KG1 (cell line): ENCODE data around the gene MYF6.

Experiments used
- DNase-seq: peaks from one replicate; lab custom pipeline; 2025; lab: John Stamatoyannopoulos, UW

The MYF6 gene

DNA sequence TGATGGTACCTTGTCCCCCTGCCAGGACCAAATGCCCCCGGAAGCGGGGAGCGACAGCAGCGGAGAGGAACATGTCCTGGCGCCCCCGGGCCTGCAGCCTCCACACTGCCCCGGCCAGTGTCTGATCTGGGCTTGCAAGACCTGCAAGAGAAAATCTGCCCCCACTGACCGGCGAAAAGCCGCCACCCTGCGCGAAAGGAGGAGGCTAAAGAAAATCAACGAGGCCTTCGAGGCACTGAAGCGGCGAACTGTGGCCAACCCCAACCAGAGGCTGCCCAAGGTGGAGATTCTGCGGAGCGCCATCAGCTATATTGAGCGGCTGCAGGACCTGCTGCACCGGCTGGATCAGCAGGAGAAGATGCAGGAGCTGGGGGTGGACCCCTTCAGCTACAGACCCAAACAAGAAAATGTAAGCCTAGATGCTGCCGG lies 410 bp downstream of the MYF6 start:
- DNase-seq, result no peak

DNA sequence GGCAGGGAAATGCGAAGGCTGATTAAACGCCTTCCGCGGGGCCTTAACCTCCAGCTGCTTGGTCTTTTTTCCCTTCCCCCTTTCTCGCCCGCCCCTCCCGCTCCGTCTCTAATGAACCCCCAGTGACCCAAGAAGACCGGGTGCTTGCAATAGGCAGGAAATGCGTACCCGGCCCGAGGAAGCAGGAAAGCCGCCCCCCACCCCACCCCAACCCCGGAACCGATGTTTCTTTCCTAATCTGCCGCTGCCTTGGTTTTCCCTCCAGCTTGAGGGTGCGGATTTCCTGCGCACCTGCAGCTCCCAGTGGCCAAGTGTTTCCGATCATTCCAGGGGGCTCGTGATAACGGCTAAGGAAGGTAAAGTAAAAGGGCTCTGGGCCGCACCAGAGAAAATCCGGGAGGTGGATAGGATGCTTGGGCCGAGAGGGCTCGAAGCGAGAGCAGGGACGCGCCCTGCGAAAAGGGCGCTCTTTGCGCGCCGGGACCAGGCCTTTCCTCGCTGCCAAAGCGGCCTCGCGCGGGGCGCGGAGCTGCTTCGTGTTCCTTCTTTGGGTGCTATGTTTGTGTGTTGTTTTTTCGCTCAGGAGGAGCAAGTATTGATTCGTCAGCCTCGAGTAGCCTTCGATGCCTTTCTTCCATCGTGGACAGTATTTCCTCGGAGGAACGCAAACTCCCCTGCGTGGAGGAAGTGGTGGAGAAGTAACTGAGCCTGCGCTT lies 983 bp downstream of the MYF6 start:
- no peak for DNase-seq

DNA sequence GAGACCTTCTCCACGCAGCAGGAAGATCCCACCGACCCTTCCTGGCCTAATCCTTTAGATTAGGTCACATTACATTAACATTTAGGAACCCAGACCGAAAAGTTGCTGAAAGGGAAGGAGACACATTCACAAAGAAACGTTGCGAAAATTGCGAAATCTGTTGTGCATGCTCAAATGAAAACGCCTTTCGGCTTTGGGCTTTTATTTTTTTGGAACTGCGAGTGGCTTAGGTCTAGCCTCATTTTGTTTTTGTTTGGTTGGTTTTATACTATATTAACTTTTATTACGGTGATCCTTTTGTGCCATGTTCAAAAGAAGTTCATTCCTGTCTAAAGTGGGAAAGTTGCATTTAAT lies 1.5 kb downstream of the MYF6 start:
- no peak for DNase-seq

DNA sequence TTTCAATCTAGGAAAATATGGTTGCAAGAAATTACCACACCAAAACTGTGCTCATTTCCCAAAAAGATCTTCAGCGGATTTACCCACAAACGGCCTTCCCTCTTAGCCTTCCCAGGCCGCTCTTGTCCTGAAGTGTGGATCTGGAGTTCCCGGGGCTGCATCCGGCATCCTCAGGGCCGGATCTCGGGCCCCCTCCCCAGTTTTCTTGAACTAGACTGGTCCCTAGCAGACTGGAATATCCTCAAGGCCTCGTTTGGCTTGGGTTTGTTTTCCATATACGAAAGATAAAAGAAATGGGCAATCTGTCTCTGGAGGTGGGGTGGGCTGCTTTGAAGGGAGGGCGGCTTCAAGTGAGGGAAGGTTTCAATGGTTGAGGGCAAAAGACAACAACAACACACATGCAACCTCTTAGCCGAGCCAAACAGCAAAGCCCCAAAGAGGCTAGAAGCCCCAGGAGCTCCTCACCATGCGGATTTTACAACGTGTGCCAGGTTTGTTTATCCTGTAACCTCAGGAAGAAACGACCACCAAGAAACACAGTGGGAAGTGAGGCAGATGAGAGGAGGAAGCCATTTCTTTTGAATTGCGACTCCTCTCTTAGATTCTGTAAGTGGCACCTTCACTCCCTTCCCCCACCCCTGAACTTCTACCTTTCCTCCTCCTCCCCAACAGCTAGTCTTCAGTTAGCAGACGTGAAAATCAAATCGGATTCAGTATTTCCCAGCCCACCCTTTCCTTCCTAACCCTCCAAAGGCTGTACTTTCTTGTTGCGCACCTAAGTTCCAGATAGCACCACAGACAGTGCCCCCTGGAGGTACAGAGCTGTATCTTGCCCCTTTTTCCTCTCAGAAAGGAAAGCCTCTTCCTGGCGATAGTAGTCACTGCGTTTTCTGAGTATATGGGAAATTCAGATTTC lies 2.6 kb downstream of the MYF6 start:
- DNase-seq, result no peak

DNA sequence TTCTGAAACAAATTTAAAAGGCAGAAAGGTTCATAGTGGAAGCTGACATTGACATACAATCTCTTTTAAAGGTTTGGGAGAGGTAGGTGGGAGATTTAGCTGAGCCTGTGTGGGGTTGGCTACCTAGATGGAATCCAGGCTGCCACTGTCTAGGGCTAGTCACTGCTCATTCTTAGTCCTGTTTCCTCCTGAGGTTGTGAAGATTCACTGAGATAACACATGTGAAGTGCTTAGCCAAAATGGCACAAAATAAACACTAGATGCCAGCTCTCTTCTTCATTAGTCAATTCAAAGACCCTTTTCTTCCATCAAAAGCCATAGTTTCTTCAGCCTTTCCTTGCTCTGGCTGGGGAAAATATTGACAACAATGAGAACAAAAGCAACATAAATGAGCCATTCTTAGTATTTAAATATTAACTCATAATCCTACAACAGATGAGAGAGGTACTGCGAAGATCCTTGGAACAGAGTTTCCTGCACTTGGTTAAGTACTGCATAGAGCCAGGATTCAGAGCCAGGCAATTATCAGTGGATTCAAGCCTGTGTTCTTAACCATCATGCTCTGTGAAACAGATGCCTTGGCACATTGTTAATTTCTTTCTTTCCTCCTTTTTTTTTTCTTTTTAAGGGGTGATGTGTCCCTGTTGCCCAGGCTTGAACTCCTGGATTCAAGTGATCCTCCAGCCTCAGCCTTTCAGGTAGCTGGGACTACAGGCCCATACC lies 3.5 kb downstream of the MYF6 start:
- DNase-seq, result no peak

DNA sequence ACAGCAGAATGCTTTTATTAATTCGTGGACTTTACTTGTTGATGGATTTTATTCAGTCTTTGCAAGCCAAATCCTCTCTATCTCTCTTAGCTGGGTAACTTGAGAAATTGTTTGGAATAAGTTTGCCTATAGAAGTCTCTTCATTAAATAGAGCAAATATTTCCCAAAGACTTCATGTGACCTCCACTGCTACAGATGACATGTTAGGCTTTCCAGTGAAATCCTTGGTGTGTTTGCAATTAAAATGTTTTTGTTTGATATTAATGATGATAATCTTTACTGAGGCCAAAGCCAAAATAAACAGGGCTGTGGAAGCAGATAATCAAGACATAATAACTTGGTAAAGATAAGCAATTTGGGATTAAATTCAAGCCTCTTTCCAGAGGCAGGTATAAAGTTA lies 4.4 kb downstream of the MYF6 start:
- no peak for DNase-seq

DNA sequence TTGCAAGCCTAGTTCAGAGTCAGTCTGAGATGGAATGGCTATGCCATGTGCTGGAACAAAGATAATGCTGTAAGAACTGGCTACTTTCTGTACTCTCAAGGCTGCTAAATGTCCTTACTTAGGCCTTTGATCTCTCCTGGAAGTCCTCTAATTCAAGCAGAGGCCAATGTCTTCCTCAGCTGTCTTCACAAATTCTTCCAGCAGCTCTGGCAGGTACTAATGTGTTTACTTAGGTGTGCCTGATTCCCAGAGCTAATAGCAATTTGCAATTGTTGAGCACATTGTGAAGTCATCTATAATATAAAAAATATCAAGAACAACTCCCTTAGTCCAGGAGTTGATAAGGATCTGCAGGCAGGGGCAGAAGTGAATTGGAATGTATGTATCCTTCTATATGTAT lies 5.4 kb downstream of the MYF6 start:
- no peak for DNase-seq

DNA sequence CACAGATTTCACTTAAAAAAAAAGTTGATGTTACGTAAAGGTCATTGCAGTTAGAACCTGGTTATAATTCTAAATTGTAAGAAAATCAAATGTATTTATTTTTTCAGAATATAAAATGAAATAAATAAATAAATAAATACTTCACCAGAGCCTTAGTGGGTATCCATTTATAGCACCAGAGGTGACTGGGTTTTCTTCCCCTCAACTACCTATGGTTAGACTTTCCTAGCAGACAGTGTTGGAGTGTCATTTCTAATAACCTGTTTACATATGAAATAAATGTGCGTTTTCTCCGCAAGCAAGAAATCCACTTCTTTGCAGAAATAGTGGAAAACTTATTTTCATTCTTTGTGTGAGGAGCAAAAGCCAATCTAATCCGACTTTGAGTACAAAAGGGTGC lies 6.0 kb downstream of the MYF6 start:
- no peak for DNase-seq

DNA sequence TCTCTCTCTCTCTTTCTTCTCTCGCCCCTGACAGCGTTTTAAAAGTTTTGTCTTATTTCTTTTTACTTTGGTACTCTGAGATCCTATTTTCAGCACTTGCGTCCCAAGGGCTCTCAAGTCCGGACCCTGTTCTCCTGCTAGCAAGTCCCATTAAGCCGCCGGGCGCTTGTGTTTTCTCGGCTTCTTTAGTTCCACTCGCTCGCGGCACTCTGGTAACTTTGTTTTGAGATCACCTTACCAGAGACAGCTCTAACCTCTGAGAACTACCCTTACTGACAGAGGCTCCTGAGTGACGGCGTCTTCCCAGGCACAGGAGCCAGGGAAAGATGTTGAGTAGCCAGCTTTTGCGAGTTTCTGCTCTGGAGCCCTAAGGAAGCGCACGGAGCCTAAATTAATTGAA lies 6.6 kb downstream of the MYF6 start:
- no peak for DNase-seq

DNA sequence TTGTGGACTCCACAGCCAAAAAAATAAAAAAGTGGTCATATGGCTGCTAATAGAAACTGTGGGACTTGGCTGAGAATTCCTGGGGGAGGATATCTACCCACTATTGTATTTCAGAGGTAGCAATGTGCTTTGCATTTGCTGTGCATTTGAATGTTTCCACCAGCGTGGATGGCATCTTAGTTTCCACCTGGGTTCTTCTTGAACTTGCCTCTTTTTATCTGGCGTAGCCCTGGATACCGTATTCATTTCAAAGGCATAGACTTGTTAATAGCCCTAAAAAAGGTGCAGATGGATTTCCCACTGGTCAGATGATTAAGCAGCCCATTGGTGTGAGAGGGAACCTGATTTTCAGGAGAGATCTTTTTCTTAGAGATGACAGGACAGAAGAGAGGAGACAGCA lies 7.4 kb downstream of the MYF6 start:
- no peak for DNase-seq

DNA sequence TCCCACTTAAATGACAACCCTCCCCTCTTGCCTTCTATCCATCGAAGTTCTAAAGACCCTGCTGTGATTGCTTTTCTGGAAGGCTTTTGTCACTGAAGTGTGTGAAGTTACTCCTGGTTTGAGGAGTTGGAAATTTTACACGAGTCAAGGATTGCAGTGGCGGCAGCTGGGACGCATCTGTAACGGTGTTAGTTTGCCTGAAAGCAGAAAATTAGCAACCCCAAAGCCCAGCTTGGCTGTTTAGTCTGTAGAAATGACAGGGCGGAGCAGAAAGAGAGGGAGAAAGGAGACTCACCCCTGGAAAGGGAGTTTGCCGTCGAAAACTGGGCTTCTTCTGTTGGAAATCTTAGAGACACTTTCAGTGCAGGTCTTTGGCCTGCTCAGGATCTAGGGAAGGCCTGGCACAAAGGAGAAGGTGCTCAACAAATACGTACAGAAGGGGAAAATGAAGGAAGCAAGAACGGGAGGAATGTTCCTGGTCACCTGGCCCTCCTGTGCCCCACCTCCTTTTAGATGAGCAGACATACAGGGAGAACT lies 8.3 kb downstream of the MYF6 start:
- DNase-seq, result no peak

DNA sequence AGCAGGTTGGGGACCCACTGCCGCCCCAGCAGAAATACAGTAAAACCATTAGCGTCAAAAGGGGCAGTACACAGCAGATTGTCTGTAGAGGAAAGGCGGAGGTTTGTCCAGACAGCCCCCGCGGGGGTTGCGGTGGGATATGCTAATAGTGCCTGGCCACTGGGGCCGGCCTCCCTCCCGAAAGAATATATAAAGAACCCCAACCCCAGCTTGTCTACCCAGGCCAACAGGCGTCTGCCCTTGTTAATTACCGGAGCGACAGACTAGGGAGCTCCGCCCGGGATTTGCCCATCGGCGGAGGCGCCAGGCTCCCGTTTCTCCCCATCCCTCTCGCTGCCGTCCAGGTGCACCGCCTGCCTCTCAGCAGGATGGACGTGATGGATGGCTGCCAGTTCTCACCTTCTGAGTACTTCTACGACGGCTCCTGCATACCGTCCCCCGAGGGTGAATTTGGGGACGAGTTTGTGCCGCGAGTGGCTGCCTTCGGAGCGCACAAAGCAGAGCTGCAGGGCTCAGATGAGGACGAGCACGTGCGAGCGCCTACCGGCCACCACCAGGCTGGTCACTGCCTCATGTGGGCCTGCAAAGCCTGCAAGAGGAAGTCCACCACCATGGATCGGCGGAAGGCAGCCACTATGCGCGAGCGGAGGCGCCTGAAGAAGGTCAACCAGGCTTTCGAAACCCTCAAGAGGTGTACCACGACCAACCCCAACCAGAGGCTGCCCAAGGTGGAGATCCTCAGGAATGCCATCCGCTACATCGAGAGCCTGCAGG lies 9.4 kb downstream of the MYF6 start, which contains the start of gene MYF5:
Gene MYF5 (plus strand): TSS at position 217 of the 774 bp plus-strand sequence. CDS start 152 bp downstream, at position 369.
- no peak for DNase-seq

DNA sequence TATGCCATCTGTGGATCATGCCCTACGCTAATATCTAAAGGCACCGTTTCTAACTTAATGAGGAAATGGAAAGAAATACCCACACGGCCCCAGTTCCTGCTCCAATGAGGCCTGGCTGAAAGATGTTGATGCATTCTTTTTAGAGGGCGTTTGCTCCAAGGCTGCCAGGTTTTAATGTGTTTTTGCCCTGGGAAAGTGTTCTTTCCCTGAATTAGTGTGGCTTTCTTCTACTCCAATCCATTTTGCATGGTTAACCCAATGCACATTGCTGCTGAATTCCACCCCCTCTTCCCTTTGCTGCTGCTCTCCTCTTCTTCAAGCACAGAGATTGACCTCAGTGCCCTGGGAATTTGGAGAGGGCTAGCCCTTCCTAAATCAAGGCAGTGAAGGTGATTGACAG lies 10.4 kb downstream of the MYF6 start:
- DNase-seq, result no peak

DNA sequence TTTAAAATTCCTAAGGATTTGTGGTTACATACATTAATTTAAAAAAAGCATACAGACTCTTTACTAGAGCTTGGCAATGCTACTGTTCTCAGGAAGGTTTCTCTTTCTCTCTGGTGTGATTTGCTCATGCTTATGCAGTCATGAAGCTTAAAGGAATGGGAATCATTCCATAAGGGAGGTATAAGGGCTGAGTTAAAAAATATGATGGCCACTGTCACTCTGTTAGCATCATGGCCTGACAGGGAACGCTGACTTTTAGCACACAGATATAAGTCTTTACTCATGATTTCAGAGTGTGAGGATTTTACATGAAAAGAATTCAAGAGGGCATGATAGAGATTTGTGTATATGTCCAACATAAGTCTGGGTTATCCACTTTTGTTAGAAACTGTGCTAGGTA lies 13.1 kb downstream of the MYF6 start:
- no peak for DNase-seq

DNA sequence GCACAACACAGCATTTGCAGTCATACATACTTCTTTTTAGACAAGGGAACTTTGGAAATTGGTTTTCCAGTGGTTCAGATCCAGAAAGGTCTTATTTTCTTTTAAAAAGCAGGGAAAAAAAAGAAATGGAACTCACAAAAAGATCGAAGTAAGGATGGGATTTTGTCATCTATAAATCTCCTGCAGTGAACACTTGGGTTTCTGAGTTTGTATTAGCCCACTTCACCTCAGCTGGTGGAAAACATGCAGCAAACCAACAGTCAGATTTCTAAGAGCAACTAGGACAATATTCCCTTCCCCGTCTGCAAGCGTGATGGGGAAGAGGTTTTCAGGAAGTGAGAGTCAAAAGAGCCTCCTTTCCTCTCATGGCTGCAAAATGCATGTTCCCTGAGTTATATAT lies 13.9 kb downstream of the MYF6 start:
- no peak for DNase-seq

DNA sequence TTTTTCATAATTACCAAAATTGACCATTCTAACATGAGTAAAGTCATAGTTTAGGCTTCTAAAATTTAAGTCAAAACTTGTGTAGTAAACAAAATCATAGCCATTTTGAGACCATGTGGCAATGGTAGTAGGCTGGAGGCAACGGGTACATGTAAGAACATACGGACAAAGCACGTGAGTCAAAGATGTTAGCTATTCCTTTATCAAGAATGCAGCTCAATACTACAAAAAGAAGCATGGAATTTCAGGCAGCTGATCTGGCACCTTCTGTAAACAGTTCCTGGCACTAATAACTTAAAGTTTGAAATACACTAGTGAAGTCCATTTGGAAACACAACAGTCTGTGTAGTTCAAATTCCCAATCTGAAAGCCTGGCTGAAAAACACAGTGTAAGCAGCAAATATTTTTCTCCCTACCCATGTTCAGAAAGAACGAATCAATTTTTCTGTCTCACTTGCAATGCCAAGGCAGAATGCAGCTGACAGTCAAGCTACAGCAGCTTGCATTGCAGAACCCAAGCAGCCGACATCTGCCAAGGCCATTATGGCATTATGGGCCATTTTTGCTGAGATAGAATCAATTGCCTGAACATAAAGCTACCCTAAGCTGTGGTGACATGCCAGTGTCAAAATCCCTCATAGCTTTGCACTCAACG lies 38.5 kb downstream of the MYF6 start:
- no peak for DNase-seq

DNA sequence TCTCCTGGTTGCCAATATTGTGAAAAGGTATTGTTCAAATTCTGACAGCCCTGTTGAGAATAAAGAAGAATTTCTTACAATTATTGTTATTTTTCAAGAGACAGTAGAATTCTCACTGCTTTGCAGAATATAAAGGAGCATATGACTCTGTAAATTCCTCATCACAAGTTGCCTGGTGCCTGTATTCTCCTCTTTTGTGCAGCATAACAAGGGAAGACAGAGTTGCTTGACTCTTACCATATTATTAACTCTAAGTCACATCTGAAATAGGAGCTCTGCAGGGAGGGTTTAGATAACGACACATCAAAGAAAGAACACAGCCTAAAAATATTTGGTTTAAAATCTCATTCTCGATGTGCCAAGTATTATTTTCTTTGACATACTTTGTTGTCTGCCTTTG lies 40.4 kb downstream of the MYF6 start:
- no peak for DNase-seq

DNA sequence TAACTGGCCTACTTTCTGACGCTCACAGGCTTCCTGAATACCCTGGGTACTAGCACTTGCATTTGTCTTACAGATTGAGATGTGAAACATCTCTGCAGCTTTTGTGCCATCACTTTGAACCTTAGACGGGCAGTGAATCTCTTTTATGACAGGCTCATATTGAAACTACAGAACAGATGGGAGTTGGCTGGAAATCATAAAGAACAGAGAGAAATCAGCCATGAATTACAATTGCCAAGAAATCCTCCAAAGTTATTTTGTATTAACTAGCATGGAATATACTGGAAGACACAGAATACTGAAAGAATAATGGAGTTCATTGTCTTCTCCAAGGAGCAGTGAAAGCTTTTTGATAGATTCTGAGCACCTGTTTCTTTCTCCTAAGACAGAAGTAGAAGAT lies 42.0 kb downstream of the MYF6 start:
- DNase-seq, result no peak

DNA sequence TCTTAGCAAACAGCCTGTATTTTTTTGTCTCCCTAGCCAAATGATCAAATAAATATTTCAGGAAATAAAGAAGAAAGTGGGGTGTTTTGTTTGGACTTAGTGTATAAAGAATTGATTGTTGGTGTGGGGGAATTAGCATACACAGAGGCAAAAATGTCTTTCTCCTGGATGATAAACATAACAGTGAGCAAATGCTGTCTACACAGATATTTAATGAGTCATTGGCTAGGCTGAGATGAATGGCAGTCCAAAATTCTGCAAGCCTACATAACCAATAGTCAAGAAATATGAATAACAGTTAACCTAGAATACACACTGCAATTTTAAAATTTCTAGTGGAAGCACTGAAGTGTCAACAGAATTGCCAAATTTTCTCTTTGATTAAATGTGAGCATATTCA lies 45.0 kb downstream of the MYF6 start:
- DNase-seq, result no peak

DNA sequence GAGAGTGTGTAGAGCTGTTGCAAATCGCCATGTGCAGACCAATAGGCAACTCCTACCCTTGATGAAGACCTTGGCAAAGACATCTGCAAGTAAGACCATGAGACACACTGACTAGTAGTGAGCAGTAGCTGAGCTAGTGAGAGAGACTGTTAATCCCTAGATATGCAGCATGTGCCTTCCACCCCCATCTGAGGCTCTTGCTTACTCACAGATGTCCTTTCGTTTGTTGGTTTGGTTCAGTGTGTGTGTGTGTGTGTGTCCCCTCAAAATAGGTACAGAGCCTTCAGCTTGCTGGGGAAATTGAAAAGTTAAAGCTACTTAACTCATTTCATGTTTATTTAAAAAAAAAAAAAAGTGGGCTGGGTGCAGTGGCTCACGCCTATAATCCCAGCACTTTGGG lies 46.8 kb downstream of the MYF6 start:
- DNase-seq, result no peak

DNA sequence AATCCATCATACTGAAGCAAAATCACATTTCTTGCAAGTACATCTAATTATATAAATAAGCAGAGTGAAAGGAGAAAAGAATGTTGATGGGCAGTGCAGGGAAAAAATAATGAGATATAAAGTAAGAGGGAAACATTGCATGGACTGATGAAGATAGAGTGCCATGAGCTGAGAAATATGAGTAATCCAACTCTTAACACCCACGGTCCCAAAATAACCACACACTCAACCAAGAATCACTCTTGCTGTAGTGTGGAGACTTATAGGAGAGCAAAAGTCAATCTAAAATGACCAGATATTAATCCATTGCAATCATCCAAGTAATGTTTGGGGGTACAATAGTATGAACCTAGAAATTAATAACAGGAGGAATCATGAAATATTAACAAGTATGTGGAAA lies 49.4 kb downstream of the MYF6 start:
- DNase-seq, result no peak
